GM06990 (cell line): ENCODE data around the gene CXXC1.

Source experiments
- DNase-seq: peaks from one replicate; pipeline ENCODE4 v3.0.0-alpha.2; 2011; ENCODE audit not compliant: insufficient read length; ENCODE audit errors: extremely low read depth
- H3K27me3 ChIP-seq: replicated peaks from 2 replicates; pipeline ENCODE4 v1.6.0; 2011; ENCODE audit warnings: low read length; ENCODE audit not compliant: control insufficient read depth, insufficient read depth
- H3K36me3 ChIP-seq: 2 replicates; pipeline ENCODE4 v1.5.1; 2011; ENCODE audit warnings: low read length; ENCODE audit not compliant: control insufficient read depth, insufficient read depth
- H3K4me3 ChIP-seq: replicated peaks from 2 replicates; pipeline ENCODE4 v1.5.1; 2011; ENCODE audit warnings: low read depth, mild to moderate bottlenecking, control low read depth, low read length
- CTCF ChIP-seq: IDR thresholded peaks from 2 replicates; pipeline ENCODE4 v1.5.1; 2011; ENCODE audit warnings: low read length, control low read depth, mild to moderate bottlenecking, inconsistent platforms; ENCODE audit not compliant: insufficient read depth, poor library complexity, severe bottlenecking

Gene CXXC1

GRCh38 chr18:50320719-50321118 is 33.2 kb upstream of the CXXC1 start:
- no peak for TF ChIP-seq CTCF
- Histone ChIP-seq H3K4me3 (no peak overlapping the region), H3K27me3 (no peaks in the 10 kb centered on the region), H3K36me3 (no peaks in the 10 kb centered on the region)
- peak; percentile 64 for DNase-seq

GRCh38 chr18:50315100-50315871 is 27.8 kb upstream of the CXXC1 start:
- no peaks in the 10 kb centered on the region for H3K27me3 ChIP-seq
- DNase-seq, result peak; percentile 69
- no peak for TF ChIP-seq CTCF
- no peak overlapping the region for H3K4me3 ChIP-seq
- no peaks in the 10 kb centered on the region for H3K36me3 ChIP-seq

- no peak overlapping the region for H3K4me3 ChIP-seq
- H3K27me3 ChIP-seq, result no peaks in the 10 kb centered on the region
- TF ChIP-seq CTCF, result no peak
- H3K36me3 ChIP-seq, result no peaks in the 10 kb centered on the region
- DNase-seq, result no peak
These were observed 26.5 kb upstream of the CXXC1 start for GRCh38 chr18:50313873-50314460.

GRCh38 chr18:50313031-50313607 is 25.6 kb upstream of the CXXC1 start:
- no peak for TF ChIP-seq CTCF
- no peaks in the 10 kb centered on the region for H3K36me3 ChIP-seq
- H3K4me3 ChIP-seq, result no peak overlapping the region
- no peaks in the 10 kb centered on the region for H3K27me3 ChIP-seq
- DNase-seq, result peak; percentile 75

- Histone ChIP-seq H3K4me3 (no peak overlapping the region), H3K36me3 (no peaks in the 10 kb centered on the region), H3K27me3 (no peaks in the 10 kb centered on the region)
- DNase-seq, result peak; percentile 68
- no peak for TF ChIP-seq CTCF
These were observed 25.0 kb upstream of the CXXC1 start for GRCh38 chr18:50312296-50313030.
